GM21576 (cell line): ENCODE results near the gene TMEM255B.
"Not testable (repeated sequence)": the region's sequence is repeated elsewhere in the genome, so short reads cannot be mapped to it uniquely, and the experiment has no call there.

Experiments
- ATAC-seq: cut with Tn5 transposase; IDR thresholded peaks from one replicate; pipeline ENCODE4 v1.9.1; 2021; ENCODE audit warnings: mild to moderate bottlenecking, moderate library complexity; ENCODE audit not compliant: unreplicated experiment

TMEM255B gene

DNA sequence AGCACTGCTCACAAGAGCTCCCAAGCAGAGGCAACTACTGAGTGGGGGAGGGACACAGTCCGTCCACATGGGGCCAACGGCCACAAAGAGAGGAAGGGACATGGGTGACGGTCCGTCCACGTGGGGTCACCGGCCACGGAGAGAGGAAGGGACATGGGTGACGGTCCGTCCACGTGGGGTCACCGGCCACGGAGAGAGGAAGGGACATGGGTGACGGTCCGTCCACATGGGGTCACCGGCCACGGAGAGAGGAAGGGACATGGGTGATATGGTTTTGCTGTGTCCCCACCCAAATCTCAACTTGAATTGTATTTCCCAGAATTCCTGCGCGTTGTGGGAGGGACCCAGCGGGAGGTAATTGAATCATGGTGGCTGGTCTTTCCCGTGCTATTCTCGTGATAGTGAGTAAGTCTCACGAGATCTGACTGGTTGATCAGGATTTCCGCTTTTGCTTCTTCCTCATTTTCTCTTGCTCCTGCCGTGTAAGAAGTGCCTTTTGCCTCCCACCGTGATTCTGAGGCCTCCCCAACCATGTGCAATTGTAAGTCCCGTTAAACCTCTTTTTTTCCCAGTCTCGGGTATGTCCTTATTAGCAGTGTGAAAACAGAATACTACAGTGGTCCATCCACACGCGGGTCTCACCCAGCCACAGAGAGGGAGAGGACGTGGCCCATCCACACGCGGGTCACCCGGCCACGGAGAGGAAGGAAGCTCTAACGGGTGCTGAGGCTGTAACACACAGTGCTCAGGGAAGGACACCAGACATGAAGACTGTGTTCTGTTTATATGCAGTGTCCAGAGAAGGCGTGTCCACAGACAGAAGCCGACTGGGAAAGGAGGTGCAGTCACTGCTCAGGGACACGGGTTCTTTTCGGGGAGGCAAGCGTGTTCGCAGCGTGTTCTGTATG is 56.4 kb downstream of the TMEM255B start:
- peak; percentile 45 for ATAC-seq

DNA sequence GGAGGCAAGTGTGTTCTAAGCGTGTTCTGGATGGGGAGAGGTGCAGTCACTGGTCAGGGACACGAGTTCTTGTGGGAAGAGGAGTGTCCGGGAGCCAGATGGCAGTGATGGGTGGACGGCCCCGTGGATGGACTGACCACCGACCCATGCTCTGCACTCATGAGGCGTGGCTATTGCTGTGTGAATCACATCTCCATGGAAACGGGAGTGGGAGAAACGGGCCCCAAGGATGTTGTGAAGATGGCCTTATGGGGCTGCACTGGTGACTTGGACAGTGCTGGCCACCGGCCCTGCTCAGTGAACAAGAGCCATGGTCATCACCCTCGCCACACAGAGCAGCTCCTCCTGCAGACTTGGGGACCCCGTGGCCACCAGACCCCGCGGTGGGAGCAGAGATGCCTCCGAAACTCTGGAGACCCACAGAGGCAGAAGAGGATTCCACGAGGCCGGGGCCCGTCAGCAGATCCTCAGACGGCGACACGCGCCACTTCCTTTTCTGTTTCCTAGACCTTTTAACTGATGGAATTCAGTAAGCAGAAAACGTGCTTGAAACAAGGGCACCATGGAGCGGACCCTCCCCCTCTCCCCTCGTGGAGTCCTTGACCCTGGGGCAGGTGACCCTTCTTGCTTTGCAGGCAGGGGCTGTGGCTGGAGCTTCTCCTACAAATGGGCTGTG is 57.4 kb downstream of the TMEM255B start:
- no peak for ATAC-seq

GRCh38 chr13:113816946-113817859 is 58.2 kb downstream of the TMEM255B start:
- ATAC-seq: peak; percentile 58

DNA sequence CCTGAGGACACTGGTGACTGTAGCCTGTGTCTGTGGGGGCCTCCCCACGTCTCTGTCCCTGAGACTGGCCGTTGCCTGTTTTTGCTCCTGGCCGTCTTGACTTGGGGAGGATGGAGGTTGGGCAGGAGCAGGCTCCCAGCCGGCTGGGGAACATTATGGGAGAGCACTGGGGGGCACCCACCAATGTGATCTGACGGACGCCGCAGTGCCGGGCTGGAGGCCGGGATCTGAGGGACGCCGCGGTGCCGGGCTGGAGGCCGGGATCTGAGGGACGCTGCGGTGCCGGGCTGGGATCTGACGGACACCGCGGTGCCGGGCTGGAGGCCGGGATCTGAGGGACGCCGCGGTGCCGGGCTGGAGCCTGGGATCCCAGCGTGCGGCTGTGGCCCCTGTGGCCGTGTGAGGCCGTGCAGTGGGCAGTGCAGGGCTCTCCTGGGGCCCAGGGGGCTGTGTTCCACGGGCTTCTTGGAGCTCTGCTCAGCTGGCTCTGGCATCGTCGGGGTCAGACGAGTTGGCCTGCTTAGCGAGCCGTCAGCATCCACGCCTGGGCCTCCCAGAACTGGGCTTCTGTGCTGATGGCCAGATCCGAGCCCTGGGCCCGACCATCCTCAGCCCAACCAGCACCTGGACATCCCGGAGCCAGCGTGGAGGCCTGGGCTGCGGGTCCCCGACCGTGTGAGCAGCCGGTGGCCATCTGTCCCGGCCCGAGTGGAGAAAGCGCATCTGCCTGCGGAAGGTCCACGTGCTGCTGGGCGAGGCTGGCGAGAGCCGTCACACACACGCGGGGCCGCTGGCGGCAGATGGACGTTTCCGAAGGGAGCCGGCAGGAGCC is 59.0 kb downstream of the TMEM255B start:
- no peak for ATAC-seq

- no peak for ATAC-seq
Measured at GRCh38 chr13:113818700-113819295, 59.8 kb downstream of the TMEM255B start.

GRCh38 chr13:113819341-113819730 is 60.3 kb downstream of the TMEM255B start:
- no peak for ATAC-seq

- no peak for ATAC-seq
Measured at GRCh38 chr13:113819731-113820715, 61.0 kb downstream of the TMEM255B start.

GRCh38 chr13:113820813-113821651 is 62.0 kb downstream of the TMEM255B start:
- no peak for ATAC-seq

DNA sequence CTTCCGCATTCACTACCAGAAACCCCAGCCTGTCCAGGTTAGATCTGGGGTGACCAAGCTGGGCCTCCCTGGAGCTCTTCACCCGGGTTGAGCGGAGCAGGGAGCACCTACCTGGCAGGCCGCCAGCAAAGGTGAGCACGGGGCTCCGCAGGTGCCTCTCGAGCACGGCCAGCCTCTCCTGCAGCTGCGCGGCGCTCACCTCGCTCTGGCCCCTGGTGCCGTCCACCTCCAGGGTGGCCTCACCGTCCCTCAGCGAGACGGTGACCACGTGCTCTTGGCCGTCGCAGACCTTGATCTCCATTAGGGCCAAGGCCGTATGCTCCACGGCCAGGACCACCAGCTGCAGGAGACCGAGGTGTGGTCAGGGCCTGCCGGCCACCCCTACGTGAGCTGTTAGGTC is 62.8 kb downstream of the TMEM255B start:
- ATAC-seq: no peak

- ATAC-seq: no peak
Measured at GRCh38 chr13:113822266-113822665, 63.2 kb downstream of the TMEM255B start.

DNA sequence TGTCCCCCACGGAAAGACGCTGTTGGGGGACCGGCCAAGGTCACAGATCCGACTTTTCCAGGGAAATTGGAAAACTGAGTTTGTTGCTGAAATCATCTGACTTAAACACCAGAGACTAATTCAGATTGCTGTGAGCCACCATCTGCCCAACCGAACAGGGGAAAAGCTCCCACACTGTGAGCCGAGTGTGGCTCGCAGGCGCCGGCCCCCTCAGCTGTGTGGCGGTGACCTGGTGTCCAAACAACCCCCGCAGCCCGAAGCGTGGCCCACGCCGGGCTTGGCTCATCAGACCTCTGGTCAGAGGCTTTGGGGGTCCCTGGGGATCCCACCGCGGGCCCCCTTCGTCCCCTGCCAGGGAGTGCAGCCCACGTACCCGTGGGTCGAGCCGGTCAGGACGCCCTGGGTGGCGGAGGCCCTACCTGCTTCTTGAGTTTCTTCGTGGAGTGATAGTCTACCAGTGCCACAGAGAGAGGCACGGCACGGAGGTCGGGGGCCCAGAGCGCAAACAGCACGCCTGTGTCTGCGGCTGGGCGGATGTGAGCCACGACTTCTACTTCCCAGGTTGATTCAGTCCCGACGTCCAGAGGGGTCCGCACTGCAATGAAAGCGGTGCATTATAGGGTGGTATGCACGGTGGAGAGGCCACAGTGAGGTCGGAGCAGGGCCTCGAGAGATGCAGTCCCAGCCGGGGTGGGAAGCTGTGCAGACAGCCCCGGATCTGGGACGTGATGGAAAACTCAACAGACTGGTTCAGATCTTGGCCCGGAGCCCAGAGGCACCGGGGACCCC is 64.1 kb downstream of the TMEM255B start:
- ATAC-seq: no peak

GRCh38 chr13:113823771-113824170 is 64.7 kb downstream of the TMEM255B start:
- no peak for ATAC-seq

- no peak for ATAC-seq
Measured at GRCh38 chr13:113825841-113826240, 66.8 kb downstream of the TMEM255B start.

DNA sequence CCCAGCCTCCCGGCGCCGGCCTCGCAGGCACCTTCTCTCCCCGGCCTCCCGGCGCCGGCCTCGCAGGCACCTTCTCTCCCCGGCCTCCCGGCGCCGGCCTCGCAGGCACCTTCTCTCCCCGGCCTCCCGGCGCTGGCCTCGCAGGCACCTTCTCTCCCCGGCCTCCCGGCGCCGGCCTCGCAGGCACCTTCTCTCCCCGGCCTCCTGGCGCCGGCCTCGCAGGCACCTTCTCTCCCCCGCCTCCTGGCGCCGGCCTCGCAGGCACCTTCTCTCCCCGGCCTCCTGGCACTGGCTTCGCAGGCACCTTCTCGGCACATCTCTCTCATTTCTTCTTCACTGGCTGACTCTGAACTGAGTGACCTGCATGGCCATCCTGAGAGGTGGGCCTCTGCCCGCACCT is 67.4 kb downstream of the TMEM255B start:
- not testable (repeated sequence) for ATAC-seq

GRCh38 chr13:113827021-113827420 is 68.0 kb downstream of the TMEM255B start:
- no peak for ATAC-seq

- no peak for ATAC-seq
Measured at GRCh38 chr13:113828282-113828825, 69.3 kb downstream of the TMEM255B start.
